GM19397 (cell line): ENCODE data around the gene ADAM12.

ENCODE experiments used
- ATAC-seq: cut with Tn5 transposase; IDR thresholded peaks from one replicate; pipeline ENCODE4 v1.9.1; 2021; ENCODE audit warnings: mild to moderate bottlenecking, moderate library complexity; ENCODE audit not compliant: unreplicated experiment

ADAM12 gene

DNA sequence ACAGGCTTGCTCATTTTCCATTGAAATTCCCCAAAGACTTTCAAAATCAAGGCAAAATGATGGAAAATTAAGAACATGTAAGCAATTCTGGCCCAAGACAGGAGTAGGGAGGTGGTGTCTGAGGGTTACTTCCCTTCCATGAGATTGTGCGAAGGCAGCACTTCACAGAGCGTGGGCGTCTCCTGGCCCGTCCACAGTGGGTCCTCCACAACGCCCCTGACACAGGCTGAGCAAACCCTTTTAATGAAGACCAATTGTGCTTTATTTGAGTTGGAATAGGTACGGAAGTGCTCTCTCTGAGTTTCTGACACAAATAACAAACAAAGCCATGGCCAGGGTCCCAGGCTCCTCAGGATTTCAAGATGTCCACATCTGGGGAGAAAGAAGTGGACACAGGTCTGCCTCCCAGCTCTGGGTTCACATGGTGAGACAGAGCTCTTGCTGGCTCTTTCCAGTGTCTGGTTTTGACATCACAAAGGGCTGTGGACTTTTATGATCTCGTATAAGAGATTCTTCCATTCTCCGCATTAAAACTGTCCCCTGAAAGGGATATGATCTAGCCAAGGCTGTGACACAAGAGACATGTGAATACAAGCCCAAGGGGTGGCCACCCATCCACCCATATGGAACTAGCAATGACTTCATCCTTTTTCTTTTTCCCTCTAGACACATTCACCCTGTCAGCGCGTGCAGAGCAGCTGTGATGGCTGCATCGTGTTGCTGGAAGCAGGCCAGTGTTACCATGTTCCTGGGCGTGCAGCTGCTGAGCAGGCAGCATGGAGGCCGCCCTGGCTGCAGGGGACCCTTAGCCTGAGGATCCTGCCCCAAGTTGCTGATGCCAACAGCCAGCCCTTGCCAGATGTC is 145.6 kb downstream of the ADAM12 start:
- no peak for ATAC-seq

DNA sequence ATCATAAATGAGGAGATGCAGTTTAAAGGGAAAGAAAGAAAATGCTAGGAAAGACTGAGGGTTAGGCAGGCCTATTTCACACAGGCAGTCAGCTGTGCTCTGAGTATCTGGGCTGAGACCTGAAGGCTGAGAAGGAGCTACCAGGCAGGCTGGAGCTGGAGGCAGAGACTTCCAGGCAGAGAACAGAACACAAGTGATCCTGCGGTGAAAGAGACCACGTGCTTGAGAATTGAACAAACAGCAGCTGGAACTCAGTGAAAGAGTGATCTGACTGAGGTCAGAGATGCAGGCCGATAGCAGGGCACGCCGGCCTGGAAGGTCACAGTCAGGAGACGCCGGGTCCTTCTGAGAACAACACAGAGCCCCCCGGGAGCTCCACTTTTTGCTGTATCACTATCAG is 147.8 kb downstream of the ADAM12 start:
- ATAC-seq: no peak

- no peak for ATAC-seq
Measured at GRCh38 chr10:126239844-126240243, 148.4 kb downstream of the ADAM12 start.

DNA sequence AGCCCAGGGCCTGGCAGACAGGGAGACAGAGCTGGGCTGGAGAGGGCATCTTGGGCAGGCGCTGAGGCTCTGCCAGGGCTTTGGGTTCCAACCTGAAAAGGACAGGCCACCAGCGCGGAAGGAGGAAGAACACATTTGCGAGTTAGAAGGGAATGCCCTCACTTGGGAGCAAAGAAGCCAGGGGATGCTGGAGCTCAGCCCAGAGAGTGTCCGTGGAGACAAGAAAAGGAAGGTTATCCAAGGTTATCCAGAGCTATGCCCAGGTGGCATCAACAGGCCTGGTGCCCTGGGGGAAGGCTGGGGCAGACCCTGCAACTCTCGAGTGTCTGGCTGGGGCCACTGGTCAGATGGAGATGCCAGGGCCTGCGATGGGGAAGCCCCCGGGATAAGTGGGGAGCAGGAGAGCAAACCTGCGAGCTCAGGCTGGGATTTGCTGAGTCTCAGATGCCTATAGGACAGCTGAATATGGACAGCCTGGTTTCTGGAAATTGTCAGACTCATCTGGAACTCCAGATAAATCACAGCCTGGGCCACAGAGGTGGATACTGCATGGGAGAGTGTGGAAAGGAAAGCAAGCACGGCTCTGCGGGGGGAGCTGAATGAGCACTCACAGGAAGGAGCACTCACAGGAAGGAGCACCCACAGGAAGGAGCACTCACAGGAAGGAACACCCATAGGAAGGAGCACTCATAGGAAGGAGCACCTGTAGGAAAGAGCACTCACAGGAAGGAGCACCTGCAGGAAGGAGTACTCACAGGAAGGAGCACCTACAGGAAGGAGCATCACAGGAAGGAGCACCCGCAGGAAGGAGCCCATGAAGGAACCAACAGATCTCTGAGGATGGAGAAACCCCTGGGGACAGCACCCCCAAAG is 152.1 kb downstream of the ADAM12 start:
- ATAC-seq: no peak

- ATAC-seq: no peak
Measured at GRCh38 chr10:126235091-126235978, 152.9 kb downstream of the ADAM12 start.

- no peak for ATAC-seq
Measured at GRCh38 chr10:126234630-126235029, 153.6 kb downstream of the ADAM12 start.

GRCh38 chr10:126233182-126234148 is 154.8 kb downstream of the ADAM12 start:
- no peak for ATAC-seq

DNA sequence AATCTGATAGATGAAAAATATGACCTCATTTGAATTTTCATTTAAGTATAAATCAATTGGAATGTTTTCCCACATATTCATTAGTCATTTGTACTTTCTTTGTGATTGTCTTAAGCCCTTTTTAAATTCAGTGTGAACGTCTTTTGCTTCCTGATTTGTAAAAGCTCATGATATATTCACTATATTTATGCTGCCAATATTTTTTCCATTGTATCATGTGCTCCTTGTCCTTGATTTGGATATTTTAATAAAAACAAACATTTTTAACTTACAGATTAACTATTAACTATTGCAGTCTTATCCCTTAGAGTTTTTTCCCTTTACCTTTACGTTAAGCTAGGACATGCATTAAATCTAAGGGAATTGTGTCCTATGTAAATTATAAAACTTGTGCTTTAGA is 157.7 kb downstream of the ADAM12 start:
- ATAC-seq: no peak

- ATAC-seq: no peak
Measured at GRCh38 chr10:126229686-126230085, 158.6 kb downstream of the ADAM12 start.

DNA sequence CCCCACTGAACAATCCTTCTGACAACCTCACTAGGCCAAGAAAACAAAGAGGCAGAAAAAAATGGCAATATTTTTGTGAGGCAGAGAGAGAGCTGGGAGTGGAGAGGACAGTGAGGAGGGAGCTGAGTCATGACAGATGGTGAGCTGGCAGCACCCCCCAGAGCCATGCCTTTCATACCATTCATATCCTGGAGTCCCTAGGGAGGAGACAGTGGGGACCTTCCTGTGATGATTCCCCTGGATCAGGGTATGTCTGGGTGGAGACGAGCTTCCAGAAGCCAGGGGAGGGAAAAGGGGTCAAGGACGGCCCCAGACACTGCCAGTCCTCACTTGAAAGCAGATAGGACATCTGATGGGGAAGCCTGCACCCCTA is 160.5 kb downstream of the ADAM12 start:
- no peak for ATAC-seq

DNA sequence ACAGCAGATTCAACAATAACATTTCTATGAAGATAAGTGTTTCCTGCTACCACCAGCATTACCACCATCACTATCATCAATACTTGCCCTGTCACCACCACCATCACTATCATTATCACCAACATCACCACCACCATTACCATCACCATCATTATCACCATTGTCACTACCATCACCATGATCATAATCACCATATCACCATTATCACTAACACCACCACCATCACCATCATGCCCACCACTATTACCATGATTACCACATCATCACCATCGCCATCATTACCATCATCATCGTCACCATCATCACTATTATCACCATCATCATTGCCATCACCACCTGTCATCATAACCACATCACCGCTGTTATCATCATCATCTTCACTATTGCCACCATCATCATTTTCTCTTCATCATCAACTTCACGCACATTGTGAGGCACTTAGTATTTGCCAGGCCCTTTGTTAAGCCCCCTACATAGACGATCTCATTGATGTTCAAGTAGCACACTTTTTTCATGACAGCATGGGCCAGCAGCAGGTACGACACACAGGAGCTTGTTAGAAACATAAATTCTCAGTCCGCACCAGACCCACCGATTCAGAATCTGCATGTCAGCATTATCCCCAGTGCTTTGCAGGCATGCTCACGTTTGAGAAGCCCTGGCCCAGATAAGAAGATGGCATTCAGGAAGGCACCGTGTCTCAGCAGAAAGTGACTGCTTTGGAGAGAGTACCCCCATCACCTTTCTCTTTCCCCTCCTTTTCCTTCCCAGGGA is 161.1 kb downstream of the ADAM12 start:
- ATAC-seq: no peak

- no peak for ATAC-seq
Measured at GRCh38 chr10:126226205-126226604, 162.1 kb downstream of the ADAM12 start.

- ATAC-seq: no peak
Measured at GRCh38 chr10:126225672-126226008, 162.6 kb downstream of the ADAM12 start.

DNA sequence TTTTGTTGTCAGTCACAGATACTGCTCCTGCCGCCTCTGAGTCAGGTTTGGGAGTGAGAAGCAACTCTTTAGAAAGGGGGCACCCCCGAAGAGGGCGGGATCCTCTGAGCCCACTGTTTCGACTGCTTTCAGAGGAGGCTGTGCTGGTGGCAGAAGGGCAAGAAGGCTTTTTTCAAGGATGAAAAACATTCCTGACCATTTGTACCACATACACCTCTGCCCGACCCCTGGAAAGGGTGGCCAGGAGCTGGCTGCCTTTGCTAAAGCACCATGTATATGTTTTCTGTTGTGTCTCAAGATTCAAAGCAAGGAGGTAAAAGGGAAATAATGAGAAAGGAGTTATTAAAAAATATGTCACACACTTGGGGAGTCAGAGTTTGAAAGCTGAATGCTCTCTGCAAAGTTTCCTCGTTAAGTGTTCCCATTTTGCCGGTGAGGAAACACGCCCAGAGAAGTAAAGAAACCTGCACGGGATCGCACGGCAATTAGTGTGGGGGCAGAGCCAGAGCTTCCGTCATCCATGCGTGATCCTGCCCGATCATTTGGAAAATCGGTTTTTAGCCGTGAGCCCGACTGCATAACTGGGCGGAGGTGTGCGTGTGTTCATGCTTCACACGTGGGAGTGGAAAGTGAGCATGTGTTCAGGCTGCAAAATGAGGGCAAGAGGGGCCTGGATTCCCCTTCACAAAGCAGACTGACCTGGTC is 163.2 kb downstream of the ADAM12 start:
- ATAC-seq: no peak

DNA sequence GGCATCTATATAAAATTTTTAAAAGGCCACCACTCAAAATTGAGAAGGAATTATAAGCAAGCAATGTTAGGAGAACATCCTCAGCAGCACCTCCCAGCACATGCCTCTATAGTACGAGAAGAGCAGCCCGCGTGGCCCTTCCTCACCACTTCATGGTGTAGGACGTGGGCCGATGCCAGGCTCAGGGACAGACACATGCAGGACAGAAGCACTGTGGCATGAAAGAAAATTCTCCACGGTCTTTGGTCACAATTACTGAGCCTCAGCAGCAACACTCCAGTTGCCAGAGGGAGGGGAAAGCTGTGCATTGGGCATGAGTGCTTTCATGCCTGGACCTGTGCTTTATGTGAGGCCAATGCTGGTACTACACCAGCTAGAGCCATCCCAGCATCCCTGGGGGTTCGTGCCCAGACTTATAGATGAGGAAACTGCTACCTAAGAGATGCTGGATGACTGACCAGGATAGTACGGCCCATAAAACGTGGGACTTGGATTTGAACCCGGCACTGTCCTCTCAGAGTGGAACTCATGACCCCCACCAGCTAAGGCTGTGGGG is 164.7 kb downstream of the ADAM12 start:
- ATAC-seq: no peak

GRCh38 chr10:126222736-126223511 is 165.4 kb downstream of the ADAM12 start:
- ATAC-seq: no peak

DNA sequence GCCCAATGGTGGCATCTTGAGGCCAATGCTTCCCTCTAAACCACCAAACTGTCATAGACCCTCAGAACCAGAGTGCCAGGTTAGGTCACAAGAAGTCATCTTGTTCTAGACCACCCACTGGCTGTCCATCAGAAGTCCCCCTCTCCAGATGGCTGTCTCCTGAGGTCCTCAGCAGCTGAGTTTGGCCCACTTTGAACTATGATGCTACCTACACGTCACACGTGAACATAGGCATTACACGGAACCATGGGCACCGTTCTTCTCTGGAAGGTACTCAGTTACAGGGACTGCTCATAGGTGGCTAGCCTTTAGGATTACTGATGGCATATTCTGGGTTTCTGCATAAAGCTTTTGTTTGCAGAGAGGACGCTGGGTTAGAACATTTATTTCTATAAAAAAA is 166.4 kb downstream of the ADAM12 start:
- no peak for ATAC-seq
